ENCODE data around the gene PPP1R2.
"Not testable (repeated sequence)": the region's sequence is repeated elsewhere in the genome, so short reads cannot be mapped to it uniquely, and the experiment has no call there.

The PPP1R2 gene

DNA sequence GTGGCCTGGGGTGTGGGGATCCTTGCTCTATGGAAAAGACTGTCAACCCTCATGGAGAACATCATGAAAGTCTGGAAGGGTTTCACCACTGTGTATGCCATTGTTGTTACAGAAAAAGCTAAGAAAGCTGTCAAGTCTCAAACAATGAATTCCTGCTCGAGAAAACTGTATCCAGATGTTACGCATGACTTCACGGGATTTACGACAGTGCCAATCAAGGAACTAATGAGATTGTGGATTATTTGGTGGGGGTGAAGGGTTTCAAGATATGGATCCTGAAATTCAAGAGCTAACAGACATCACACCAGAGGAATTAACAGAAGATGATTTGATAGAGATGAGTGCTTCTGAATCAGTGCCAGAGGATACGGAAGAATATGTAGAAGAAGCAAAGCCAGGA is 7.8 kb downstream of the PPP1R2 start:
- DNase-seq = no peak

DNA sequence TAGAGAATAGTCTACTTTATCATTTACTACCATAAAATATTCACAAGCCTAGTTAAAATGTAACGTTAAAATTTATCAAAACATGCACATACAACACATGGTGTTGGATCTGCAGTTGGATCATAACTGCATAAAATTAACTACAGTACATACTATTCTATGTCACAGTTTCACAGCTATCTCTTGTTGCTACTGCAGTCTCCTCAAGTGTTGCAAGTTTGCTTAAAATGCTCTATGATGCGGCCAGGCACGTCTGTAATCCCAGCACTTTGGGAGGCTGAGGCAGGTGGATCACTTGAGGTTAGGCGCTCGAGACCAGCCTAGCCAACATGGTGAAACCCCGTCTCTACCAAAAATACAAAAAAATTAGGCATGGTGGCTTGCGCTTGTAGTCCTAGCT is 10.3 kb downstream of the PPP1R2 start:
- no peak for DNase-seq

DNA sequence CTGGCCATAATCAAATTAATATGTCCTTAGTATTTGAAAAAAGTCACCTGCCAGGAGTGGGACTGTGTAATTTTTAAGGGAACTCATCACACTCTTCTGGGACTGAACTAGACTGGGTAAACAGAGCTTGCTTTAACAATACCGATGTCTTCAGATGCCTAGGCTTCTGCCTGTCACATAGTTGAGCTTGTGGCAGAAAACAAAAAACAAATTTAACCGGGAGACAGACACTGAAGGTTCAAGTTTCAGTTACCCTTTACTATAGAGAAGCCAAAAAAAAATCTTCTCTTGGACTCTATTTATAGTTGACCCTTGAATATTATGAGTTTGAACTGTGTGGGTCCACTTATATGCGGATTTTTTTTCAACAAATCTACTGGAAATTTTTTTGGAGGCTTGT is 10.8 kb downstream of the PPP1R2 start:
- DNase-seq = no peak

DNA sequence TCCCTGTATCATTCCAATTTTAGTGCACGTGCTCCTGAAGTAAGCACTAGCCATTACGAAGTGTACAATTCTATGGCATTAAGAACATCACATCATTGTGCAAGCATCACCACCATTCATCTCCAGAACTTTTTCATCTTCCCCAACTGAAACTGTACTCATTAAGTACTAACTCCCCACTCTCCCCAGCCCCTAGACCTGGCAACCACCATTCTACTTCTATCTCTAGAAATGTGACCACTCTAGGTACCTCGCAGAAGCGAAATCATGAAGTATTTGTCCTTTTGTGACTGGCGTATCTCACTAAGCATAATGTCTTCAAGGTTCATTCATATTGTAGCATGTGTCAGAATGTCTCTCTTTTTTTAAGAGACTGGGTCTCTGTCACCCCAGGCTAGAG is 11.4 kb downstream of the PPP1R2 start:
- no peak for DNase-seq

DNA sequence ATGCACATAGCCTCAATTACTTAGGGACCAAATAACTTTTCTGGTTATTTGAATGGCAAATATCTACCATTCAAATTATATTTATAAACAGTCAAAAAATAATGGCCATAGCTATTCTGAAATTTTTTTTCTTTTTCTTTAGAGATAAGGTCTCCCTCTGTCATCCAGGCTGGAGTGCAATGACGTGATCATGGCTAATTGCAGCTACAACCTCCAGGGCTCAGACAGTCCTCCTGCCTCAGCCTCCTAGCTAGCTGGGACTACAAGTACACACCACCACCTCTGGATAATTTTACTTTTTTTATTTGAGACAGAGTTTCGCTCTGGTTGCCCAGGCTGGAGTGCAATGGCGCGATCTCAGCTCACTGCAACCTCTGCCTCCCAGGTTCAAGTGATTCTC is 16.6 kb downstream of the PPP1R2 start:
- no peak for DNase-seq

DNA sequence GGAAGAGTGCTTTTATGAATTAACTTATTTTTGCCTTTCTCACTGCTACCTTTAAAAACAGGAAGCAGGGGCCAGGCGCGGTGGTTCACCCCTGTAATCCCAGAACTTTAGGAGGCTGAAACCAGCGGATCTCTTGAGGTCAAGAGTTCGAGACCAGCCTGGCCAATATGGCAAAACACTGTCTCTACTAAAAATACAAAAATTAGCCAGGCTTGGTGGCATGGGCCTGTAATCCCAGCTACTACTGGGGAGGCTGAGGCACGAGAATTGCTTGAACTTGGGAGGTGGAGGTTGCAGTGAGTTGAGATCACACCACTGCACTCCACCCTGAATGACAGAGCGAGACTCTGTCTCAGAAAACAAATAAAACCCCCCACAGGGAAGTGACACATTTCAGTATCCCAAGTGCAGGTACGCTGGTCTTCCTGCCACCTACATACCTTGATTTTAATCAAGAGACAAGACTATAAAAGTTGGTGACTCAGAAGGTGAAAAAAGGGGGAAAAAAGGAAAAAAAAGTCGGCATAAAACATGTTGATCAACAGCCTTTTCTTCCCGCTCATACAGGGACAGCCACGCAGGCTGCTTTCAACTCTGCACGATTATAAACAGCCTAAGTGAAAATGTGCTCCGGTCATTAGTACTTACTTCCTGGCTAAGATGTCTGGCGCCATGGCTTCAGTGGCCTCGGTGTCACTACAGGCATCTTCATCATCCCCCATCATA is 18.8 kb downstream of the PPP1R2 start:
- no peak for DNase-seq

DNA sequence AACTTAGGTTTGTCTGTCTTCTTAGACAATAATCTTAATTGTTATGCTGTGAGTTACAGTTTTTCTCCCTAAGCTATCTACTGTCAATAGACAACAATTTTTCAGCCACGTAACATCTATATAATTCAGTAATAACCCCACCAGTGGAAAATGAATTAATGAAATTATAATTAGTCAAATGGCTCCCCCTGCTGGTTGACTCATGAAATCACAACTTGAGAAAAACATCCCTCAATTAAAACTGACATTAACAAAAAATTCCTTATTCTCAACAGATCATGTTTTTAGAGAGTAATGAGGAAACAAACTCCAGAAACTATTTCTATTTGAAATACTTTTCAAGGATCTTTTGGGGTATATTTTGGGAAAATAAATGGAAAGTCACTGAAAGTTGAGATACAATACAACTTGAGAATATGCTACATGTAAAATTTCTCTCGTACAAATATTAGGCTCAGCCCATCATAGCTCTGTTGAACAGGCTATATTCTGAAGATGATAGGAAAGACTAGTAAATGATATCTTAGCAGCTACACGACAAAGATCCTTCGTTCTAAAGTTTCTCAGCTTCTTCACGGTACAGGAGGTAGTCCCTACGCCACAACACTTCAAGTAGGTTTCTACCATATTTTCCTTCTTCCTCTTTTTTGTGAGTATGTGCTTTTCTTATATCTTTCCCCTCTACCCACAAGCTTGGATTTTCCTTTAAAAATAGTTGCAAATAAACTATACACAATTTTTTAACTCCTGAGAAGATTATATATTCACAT is 20.7 kb downstream of the PPP1R2 start:
- DNase-seq = no peak

DNA sequence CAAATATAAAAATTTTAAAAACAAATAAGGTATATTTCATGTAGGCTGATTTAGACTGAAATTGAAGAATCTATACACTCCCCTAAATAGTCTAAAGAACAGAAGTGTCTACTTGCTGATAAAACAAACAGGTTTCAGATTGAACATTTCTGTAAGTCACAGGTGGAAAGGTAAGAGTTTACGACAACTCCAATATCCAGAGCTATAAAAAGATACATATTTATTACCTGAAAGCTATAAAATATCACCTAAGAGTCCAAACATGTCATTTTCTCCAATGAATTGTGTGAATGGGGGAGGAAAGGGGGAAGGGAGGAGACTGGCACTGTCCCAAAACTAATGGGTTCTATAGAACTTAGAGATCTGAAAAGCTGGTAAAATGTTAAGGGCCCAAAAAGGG is 26.1 kb downstream of the PPP1R2 start:
- no peak for DNase-seq

DNA sequence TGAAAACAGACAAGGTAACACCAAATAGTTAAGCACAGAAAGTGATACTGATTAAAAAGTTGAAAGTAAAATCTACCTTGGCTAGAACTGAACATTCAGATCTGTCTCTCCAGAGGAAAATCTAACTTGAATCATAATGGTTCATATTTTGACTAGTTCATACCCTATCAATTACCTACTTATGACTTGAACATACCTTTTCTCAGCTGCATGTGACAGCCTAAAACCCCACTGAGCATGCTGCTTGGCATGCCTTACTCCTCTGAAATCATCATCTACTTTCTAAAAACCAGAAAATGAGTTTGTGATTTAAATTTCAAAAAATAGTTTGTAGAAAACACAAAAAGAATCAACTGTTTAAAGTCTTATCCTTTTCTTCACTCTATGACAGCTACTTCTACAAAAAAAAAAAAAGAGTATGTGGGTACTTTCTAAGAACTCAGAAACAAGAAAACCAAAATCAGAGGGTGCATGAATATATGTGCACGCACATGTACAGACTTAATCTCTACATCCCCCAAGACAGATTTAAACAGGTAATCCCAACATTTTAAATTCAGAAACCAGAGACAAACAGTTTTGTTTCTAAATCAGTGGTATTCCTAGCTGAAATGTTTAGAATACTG is 28.4 kb downstream of the PPP1R2 start:
- not testable (repeated sequence) for DNase-seq

DNA sequence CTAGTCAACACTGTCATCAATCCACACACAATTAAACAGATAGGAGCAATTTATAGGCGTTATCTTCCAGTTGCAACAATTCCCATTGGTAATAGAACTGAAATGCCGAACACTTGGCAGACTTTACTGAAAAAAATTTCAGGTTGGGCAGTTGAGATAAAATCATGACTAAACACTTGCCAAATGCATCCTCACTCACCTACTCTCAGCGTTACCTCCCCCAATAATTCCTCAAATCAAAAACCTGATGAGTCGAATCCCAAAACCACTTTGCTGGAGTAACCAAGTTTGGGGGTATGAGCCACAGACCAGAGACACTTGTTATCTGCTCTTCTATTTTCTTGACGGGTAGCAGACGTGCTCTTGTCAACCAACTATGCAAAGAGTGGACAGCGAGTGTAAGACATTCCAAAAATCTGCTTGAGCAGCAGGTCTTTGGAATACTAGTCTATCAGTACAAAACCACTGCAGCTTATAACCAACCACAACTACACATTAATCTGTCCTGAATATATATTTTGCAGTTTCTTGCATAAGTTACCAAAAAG is 30.3 kb downstream of the PPP1R2 start:
- no peak for DNase-seq

DNA sequence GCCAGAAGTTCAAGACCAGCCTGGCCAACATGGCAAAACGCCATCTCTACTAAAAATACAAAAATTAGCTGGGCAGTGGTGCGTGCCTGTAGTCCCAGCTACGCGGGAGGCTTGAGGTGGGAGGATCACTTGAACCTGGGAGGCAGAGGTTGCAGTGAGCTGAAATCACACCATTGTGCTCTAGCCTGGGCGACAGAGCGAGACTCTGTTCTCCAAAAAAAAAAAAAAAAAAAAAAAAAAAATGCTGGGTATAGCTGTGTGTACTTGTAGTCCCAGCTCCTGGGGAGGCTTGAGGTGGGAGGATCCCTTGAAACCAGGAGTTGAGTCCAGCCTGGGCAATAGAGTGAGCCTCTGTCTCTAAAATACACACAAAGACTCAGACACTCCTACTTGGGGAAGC is 32.0 kb downstream of the PPP1R2 start:
- no peak for DNase-seq

DNA sequence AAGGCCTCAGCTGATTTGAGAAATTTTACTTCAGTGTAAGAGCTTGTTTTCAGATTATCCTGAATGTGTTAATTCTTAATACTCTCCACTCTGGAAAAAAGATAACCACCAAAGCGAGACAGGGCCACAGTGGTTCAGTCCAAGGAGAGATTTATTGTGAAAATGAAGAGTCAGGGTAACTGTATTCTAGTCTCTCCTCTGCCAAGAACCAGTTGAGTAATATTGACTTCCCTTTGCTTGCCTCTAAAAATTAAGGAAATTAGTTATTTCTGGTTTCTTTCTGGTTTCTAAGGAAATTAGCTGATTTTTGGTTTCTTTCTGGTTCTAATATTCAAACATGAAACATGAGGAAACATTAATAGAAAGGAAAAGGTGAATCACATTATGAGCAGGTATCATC is 34.9 kb downstream of the PPP1R2 start:
- DNase-seq = no peak

DNA sequence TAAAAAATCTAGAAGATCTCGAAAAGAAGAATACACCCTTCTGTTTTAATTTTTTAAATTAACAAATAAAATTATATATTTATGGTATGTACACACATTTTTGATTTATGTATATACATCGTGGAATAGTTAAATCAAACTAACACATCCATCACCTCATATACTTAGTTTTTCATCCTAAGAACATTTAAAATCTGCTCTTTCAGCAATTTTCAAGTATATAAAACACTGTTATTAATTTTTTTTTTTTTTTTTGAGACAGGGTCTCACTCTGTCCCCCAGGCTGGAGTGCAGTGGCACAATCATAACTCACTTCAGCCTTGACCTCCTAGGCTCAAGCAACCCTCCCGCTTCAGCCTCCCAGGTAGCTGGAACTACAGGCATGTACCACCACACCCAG is 67.5 kb downstream of the PPP1R2 start:
- DNase-seq = no peak

DNA sequence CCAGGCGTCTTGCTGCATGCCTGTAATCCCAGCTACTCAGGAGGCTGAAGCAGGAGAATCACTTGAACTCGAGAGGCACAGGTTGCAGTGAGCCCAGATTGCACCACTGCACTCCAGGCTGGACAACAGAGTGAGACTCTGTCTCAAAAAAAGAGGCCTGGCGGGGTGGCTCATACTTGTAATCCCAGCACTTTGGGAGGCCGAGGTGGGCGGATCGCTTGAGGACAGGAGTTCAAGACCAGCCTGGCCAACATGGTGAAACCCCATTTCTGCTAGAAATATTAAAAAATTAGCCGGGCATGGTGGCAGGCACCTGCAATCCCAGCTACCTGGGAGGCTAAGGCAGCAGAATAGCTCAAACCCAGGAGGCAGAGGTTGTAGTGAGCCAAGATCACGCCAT is 68.0 kb downstream of the PPP1R2 start:
- DNase-seq = not testable (repeated sequence)

DNA sequence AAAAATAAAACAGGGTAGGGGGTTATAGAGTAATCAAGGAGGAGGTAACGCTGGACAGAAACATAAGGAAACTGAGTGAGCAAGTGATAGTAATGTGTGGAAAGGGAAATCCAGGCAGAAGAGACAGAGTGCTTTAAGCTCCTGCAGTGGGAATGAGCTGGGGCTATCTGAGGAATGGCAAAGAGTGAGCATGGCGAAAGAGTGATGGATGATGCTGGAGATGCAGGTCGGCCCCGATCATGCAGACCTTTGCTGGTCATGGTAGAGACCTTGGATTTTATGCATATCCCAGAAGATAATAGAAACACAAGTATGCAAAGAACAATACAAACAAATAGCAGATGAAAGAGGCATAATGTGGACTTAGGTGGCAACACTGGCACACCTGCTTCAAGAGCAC is 74.3 kb downstream of the PPP1R2 start:
- no peak for DNase-seq

DNA sequence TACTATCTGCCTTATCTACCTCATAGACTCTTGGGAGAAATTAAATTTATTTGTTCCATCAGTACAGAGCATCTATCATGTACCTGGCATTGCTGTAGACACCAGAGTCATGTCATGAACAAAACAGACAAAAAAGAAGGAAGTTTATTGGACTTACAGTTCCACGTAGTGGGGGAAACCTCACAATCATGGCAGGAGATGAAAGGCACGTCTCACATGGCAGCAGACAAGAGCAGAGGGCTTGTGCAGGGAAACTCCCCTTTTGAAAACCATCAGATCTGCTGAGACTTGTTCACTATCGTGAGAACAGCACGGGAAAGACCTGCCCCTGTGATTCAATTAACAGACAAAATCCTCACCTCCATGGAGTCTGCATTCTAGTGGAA is 74.7 kb downstream of the PPP1R2 start:
- DNase-seq = no peak

DNA sequence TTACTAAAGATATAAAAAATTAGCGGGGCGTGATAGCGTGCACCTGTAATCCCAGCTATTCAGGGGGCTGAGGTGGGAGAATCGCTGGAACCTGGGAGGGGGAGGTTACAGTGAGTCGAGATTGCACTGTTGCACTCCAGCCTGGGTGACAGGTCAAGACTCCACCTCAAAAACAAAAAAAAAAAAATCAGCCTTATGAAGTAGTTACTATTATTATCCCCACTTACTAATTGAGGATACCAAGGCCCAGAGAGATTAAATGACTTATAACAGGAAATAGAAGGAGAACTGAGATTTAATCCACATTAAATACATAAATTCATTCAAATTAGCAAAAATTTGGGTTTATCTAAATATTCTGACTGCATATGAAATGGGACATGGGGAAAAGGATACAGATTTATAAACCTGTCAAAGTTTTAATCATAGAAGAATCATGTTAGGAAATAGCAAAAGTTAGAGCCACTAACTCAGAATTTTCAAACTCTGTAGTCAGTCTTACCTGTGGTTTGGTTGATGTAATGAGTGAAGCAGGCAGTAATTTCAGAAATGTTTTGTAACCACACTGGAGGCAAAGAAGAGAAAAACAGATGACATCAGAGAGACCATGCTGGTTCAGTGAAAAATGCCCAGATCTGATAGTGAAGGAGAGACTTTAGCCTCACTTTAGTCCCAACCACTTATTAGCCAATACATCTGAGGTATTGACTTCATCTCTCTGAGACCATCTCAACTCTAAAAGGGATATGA is 75.3 kb downstream of the PPP1R2 start:
- no peak for DNase-seq

DNA sequence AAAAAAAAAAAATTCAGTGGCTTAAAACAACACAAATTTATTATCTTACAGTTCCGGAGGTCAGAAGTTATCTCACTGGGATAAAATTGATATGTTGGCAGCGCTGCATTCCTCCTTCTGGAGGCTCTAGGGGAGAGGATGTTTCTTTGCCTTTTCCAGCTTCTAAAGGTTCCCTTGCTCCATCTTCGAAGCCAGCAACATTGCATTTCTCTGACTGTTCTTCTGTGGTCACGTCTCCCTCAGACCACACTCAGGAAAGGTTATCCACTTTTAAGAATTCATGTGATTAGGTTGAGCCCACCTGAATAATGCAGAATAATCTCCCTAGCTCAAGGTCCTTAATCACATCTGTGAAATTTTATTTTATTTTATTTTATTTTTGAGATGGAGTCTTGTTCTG is 76.9 kb downstream of the PPP1R2 start:
- no peak for DNase-seq
